RWPE2 (cell line): ENCODE data around the gene SALL3.

ENCODE experiments used
- ATAC-seq: fragments of 200-7000 bp; cut with Tn5 transposase; 3 replicates; pipeline ENCODE4 v1.9.1; 2021; ENCODE audit warnings: low read depth
- DNase-seq: peaks from one replicate; pipeline ENCODE4 v3.0.0-alpha.2; 2020; ENCODE audit warnings: low spot score
- H3K27ac ChIP-seq: fragments of 450-650 bp; 2 replicates; pipeline ENCODE4 v1.5.1; 2017; ENCODE audit warnings: mild to moderate bottlenecking; ENCODE audit not compliant: poor library complexity, severe bottlenecking
- H3K27me3 ChIP-seq: fragments of 250-450 bp; sonication (Bioruptor Pico); 2 replicates; pipeline ENCODE4 v1.5.1; 2021; ENCODE audit warnings: mild to moderate bottlenecking, moderate library complexity; ENCODE audit not compliant: insufficient read depth, poor library complexity, severe bottlenecking
- H3K36me3 ChIP-seq: fragments of 250-450 bp; sonication (Bioruptor Pico); 2 replicates; pipeline ENCODE4 v1.5.1; 2020; ENCODE audit warnings: low read depth, mild to moderate bottlenecking, moderate library complexity
- H3K4me1 ChIP-seq: fragments of 250-450 bp; sonication (Bioruptor Pico); 2 replicates; pipeline ENCODE4 v1.5.1; 2021; ENCODE audit warnings: mild to moderate bottlenecking, moderate library complexity; ENCODE audit not compliant: insufficient read depth, poor library complexity, severe bottlenecking
- H3K4me3 ChIP-seq: fragments of 250-450 bp; sonication (Bioruptor Pico); 2 replicates; pipeline ENCODE4 v1.5.1; 2021; ENCODE audit warnings: mild to moderate bottlenecking, moderate library complexity; ENCODE audit not compliant: severe bottlenecking
- H3K9me3 ChIP-seq: fragments of 250-450 bp; sonication (Bioruptor Pico); 2 replicates; pipeline ENCODE4 v1.5.1; 2021; ENCODE audit warnings: mild to moderate bottlenecking, moderate library complexity; ENCODE audit not compliant: severe bottlenecking
- TF ChIP-seq, protein P1 (sequence below): fragments of 450-650 bp; IDR thresholded peaks from one replicate; pipeline ENCODE4 v1.5.1; 2017; ENCODE audit warnings: mild to moderate bottlenecking, moderate library complexity; ENCODE audit not compliant: poor library complexity, severe bottlenecking

Gene SALL3

GRCh38 chr18:79007440-79007839 is 27.8 kb downstream of the SALL3 start:
- ATAC-seq = no peak

GRCh38 chr18:79008356-79008940 is 28.8 kb downstream of the SALL3 start:
- H3K27me3 ChIP-seq = peaks cover 18% of the 10 kb centered on the region
- H3K36me3 ChIP-seq = no peaks in the 10 kb centered on the region
- no peak for DNase-seq
- H3K4me1 ChIP-seq = no peaks in the 10 kb centered on the region
- H3K27ac ChIP-seq = no peak overlapping the region
- H3K9me3 ChIP-seq = no peaks in the 10 kb centered on the region
- ATAC-seq = no peak
- no peak overlapping the region for H3K4me3 ChIP-seq
- TF ChIP-seq, protein P1, sequence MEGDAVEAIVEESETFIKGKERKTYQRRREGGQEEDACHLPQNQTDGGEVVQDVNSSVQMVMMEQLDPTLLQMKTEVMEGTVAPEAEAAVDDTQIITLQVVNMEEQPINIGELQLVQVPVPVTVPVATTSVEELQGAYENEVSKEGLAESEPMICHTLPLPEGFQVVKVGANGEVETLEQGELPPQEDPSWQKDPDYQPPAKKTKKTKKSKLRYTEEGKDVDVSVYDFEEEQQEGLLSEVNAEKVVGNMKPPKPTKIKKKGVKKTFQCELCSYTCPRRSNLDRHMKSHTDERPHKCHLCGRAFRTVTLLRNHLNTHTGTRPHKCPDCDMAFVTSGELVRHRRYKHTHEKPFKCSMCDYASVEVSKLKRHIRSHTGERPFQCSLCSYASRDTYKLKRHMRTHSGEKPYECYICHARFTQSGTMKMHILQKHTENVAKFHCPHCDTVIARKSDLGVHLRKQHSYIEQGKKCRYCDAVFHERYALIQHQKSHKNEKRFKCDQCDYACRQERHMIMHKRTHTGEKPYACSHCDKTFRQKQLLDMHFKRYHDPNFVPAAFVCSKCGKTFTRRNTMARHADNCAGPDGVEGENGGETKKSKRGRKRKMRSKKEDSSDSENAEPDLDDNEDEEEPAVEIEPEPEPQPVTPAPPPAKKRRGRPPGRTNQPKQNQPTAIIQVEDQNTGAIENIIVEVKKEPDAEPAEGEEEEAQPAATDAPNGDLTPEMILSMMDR = no peak

More at GRCh38 chr18:79007440-79007839, 27.8 kb downstream of the SALL3 start:
- no peaks in the 10 kb centered on the region for H3K4me1 ChIP-seq
- H3K27ac ChIP-seq = no peak overlapping the region
- peaks cover 8% of the 10 kb centered on the region for H3K27me3 ChIP-seq
- DNase-seq = no peak
- no peaks in the 10 kb centered on the region for H3K9me3 ChIP-seq
- no peak overlapping the region for H3K4me3 ChIP-seq
- TF ChIP-seq, protein P1 = no peak
- H3K36me3 ChIP-seq = no peaks in the 10 kb centered on the region

- DNase-seq (no peak), ATAC-seq (no peak)
Measured at GRCh38 chr18:79010802-79011201, 31.2 kb downstream of the SALL3 start.

GRCh38 chr18:79011300-79011870 is 31.8 kb downstream of the SALL3 start:
- H3K9me3 ChIP-seq = no peaks in the 10 kb centered on the region
- H3K27me3 ChIP-seq = peaks cover 25% of the 10 kb centered on the region
- H3K4me1 ChIP-seq = no peaks in the 10 kb centered on the region
- TF ChIP-seq, protein P1 = no peak
- no peak for ATAC-seq
- no peaks in the 10 kb centered on the region for H3K36me3 ChIP-seq
- DNase-seq = no peak
- no peak overlapping the region for H3K27ac ChIP-seq
- H3K4me3 ChIP-seq = no peak overlapping the region

More at GRCh38 chr18:79010802-79011201, 31.2 kb downstream of the SALL3 start:
- Histone ChIP-seq H3K4me1 (no peaks in the 10 kb centered on the region), H3K27ac (no peak overlapping the region), H3K9me3 (no peaks in the 10 kb centered on the region), H3K36me3 (no peaks in the 10 kb centered on the region), H3K4me3 (no peak overlapping the region), H3K27me3 (peaks cover 25% of the 10 kb centered on the region)
- TF ChIP-seq, protein P1 = no peak

DNA sequence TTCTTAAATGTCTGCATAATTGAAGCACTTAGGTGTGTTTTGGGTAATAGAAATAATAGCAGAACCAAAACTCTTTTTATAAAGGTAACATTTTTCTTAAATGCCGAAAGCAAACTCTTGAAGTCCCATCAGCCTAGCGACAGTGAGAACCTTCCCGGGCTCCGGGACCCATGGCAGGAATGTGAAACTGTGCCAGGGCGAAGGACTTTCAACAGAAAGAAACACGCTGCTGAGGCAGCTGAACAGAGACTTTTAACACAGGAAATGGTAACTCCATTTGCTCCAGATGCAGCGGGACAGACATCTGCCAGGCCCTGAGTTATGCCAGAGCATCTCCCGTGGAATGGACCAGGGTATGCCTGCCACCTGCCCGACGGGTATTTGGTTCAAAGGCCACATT is 34.3 kb downstream of the SALL3 start:
- DNase-seq (no peak), ATAC-seq (no peak)
- Histone ChIP-seq H3K27ac (no peak overlapping the region), H3K9me3 (no peaks in the 10 kb centered on the region), H3K27me3 (peaks cover 27% of the 10 kb centered on the region), H3K36me3 (no peaks in the 10 kb centered on the region), H3K4me3 (no peak overlapping the region), H3K4me1 (no peaks in the 10 kb centered on the region)
- TF ChIP-seq, protein P1 = no peak
